HG03432 (cell line): ENCODE measurements around the gene MAPK12.
"Not testable (repeated sequence)": the region's sequence is repeated elsewhere in the genome, so short reads cannot be mapped to it uniquely, and the experiment has no call there.

Experiments
- ATAC-seq: cut with Tn5 transposase; IDR thresholded peaks from one replicate; pipeline ENCODE4 v1.9.1; 2021; ENCODE audit warnings: mild to moderate bottlenecking, moderate library complexity; ENCODE audit not compliant: unreplicated experiment

The MAPK12 gene

GRCh38 chr22:50217543-50218152, 43.8 kb downstream of the MAPK12 start:
- ATAC-seq, result no peak

GRCh38 chr22:50216684-50217520, 44.6 kb downstream of the MAPK12 start:
- no peak for ATAC-seq

GRCh38 chr22:50216055-50216683, 45.3 kb downstream of the MAPK12 start:
- ATAC-seq, result no peak

- ATAC-seq, result no peak
Measured at GRCh38 chr22:50215297-50216054, 46.0 kb downstream of the MAPK12 start.

- no peak for ATAC-seq
Measured at GRCh38 chr22:50213263-50213662, 48.2 kb downstream of the MAPK12 start.

GRCh38 chr22:50211147-50211546, 50.3 kb downstream of the MAPK12 start:
- no peak for ATAC-seq

GRCh38 chr22:50210378-50211139, 50.9 kb downstream of the MAPK12 start:
- no peak for ATAC-seq

GRCh38 chr22:50209893-50210292, 51.6 kb downstream of the MAPK12 start:
- ATAC-seq, result no peak

- ATAC-seq, result no peak
Measured at GRCh38 chr22:50208939-50209892, 52.3 kb downstream of the MAPK12 start.

- ATAC-seq, result no peak
Measured at GRCh38 chr22:50208430-50208938, 53.0 kb downstream of the MAPK12 start.

GRCh38 chr22:50207383-50208140, 53.9 kb downstream of the MAPK12 start:
- no peak for ATAC-seq

GRCh38 chr22:50206599-50206998, 54.9 kb downstream of the MAPK12 start:
- ATAC-seq, result no peak

- ATAC-seq, result no peak
Measured at GRCh38 chr22:50205781-50206569, 55.5 kb downstream of the MAPK12 start.

- ATAC-seq, result not testable (repeated sequence)
Measured at GRCh38 chr22:50204998-50205397, 56.5 kb downstream of the MAPK12 start.

- no peak for ATAC-seq
Measured at GRCh38 chr22:50204571-50204970, 56.9 kb downstream of the MAPK12 start.

GRCh38 chr22:50203288-50203687, 58.2 kb downstream of the MAPK12 start:
- no peak for ATAC-seq
